Panc1 (cell line): Measurements from ENCODE around the gene RASGEF1C. TPM values are rescaled to one million over a fixed set of nuclear protein-coding genes. Genes with fewer than 3 reads are reported as not detected.

Experiments used
- ATAC-seq: fragments of 200-7000 bp; cut with Tn5 transposase; 2 replicates; pipeline ENCODE4 v1.9.1; 2020; ENCODE audit warnings: mild to moderate bottlenecking, moderate library complexity
- BruUV-seq: library from RNA; stranded (reverse); fragments of 400-500 nt; replicated peaks from 2 replicates; lab custom pipeline; 2021; lab: Mats Ljungman, UMichigan
- CTCF ChIA-PET: fragments of 300-600 bp; sonication (Branson Sonifier 250); formaldehyde crosslinking; loops from one replicate; lab custom pipeline; 2022; ENCODE audit warnings: antibody characterized with exemption; lab: Charles Lee
- POLR2A ChIA-PET: fragments of 300-600 bp; sonication (Branson Sonifier 250); formaldehyde crosslinking; loops from one replicate; lab custom pipeline; 2022; ENCODE audit warnings: antibody characterized with exemption; lab: Charles Lee
- DNase-seq: peaks from one replicate; pipeline ENCODE4 v3.0.0-alpha.2; 2010; ENCODE audit warnings: low read depth, low spot score
- H3K27ac ChIP-seq: 2 replicates; pipeline ENCODE4 v1.5.1; 2011; ENCODE audit warnings: mild to moderate bottlenecking, low read length, inconsistent platforms
- H3K27me3 ChIP-seq: fragments of 200-500 bp; sonication (Bioruptor generic); 2 replicates; pipeline ENCODE4 v1.6.0; 2014; ENCODE audit warnings: low read length, inconsistent platforms; ENCODE audit not compliant: control insufficient read depth, insufficient read depth
- H3K36me3 ChIP-seq: fragments of 200-500 bp; sonication (Bioruptor generic); 2 replicates; pipeline ENCODE4 v1.5.1; 2014; ENCODE audit warnings: inconsistent platforms, mild to moderate bottlenecking, low read length, moderate library complexity; ENCODE audit not compliant: control insufficient read depth, insufficient read depth
- H3K4me1 ChIP-seq: 2 replicates; pipeline ENCODE4 v1.5.1; 2011; ENCODE audit warnings: inconsistent platforms, mild to moderate bottlenecking, low read length, moderate library complexity; ENCODE audit not compliant: control insufficient read depth, insufficient read depth
- H3K4me3 ChIP-seq, 2 experiments: 2 replicates each; pipeline ENCODE4 v1.5.1; 2011 to 2012; ENCODE audit warnings: low read depth in 2 of 2, low read length in 2 of 2, mild to moderate bottlenecking in 2 of 2, inconsistent platforms in 1 of 2, moderate library complexity in 1 of 2
- H3K9me3 ChIP-seq: fragments of 200-500 bp; sonication (Bioruptor generic); 2 replicates; pipeline ENCODE4 v1.5.1; 2014; ENCODE audit warnings: low read depth, mild to moderate bottlenecking, inconsistent platforms, low read length, moderate library complexity; ENCODE audit not compliant: control insufficient read depth, insufficient read depth
- POLR2AphosphoS5 ChIP-seq: IDR thresholded peaks from 2 replicates; pipeline ENCODE4 v1.6.1; 2012; ENCODE audit warnings: mild to moderate bottlenecking, low read depth, low read length, moderate library complexity
- REST ChIP-seq, 2 experiments: IDR thresholded peaks; 2 replicates each; pipeline ENCODE4 v1.6.1; 2011 to 2012; ENCODE audit warnings: low read depth in 2 of 2, control low read depth in 1 of 2, low read length in 1 of 2, mild to moderate bottlenecking in 1 of 2, moderate library complexity in 1 of 2; ENCODE audit not compliant: insufficient read depth in 1 of 2
- SIN3A ChIP-seq: IDR thresholded peaks from 2 replicates; pipeline ENCODE4 v1.6.1; 2012; ENCODE audit warnings: low read depth, mild to moderate bottlenecking, low read length, moderate library complexity, borderline replicate concordance; ENCODE audit not compliant: insufficient read depth
- TCF7L2 ChIP-seq: IDR thresholded peaks from 2 replicates; pipeline ENCODE4 v1.6.1; 2011; ENCODE audit warnings: mild to moderate bottlenecking, low read depth, low read length, inconsistent platforms
- in situ Hi-C: cut with HindIII; loops from 2 replicates; pipeline ENCODE4 v1.10.0; 2016; ENCODE audit warnings: low sequenced_read_pairs, low pct_unique_long_range_greater_than_20kb
- intact Hi-C: fragments of 100-400 bp; cut with micrococcal nuclease; formaldehyde crosslinking; loops from one replicate; pipeline ENCODE4 v1.10.0; 2022; ENCODE audit not compliant: unreplicated experiment
- total RNA-seq: library from RNA; stranded (reverse); gene quantifications from one replicate; pipeline ENCODE4 v1.2.1, GENCODE V29; 2021; ENCODE audit not compliant: unreplicated experiment
- TF ChIP-seq, protein P1 (sequence below): fragments of 450-650 bp; IDR thresholded peaks from 2 replicates; pipeline ENCODE4 v1.5.1; 2017; ENCODE audit warnings: mild to moderate bottlenecking

RASGEF1C gene
- total RNA-seq, 1 experiment from 2014 or later = 0.49 TPM

GRCh38 chr5:180133971-180134508 lies 75.0 kb downstream of the RASGEF1C start:
- H3K9me3 ChIP-seq = no peaks in the 10 kb centered on the region
- POLR2A ChIA-PET = no interaction called here

GRCh38 chr5:180133551-180133950 lies 75.5 kb downstream of the RASGEF1C start:
- in situ Hi-C loops (no loop called here), intact Hi-C loops (no loop called here)
- Histone ChIP-seq H3K36me3 (no peaks in the 10 kb centered on the region), H3K4me1 (no peaks in the 10 kb centered on the region), H3K27ac (no peak overlapping the region), H3K9me3 (no peaks in the 10 kb centered on the region), H3K27me3 (no peaks in the 10 kb centered on the region), H3K4me3 (no peak overlapping the region)
- BruUV-seq = no TSS peak
- ATAC-seq (no peak), DNase-seq (no peak)
- CTCF ChIA-PET = no interaction called here
- POLR2A ChIA-PET = no interaction called here
- TF ChIP-seq POLR2AphosphoS5 = no peak
- TF ChIP-seq TCF7L2 = no peak
- TF ChIP-seq, protein P1, sequence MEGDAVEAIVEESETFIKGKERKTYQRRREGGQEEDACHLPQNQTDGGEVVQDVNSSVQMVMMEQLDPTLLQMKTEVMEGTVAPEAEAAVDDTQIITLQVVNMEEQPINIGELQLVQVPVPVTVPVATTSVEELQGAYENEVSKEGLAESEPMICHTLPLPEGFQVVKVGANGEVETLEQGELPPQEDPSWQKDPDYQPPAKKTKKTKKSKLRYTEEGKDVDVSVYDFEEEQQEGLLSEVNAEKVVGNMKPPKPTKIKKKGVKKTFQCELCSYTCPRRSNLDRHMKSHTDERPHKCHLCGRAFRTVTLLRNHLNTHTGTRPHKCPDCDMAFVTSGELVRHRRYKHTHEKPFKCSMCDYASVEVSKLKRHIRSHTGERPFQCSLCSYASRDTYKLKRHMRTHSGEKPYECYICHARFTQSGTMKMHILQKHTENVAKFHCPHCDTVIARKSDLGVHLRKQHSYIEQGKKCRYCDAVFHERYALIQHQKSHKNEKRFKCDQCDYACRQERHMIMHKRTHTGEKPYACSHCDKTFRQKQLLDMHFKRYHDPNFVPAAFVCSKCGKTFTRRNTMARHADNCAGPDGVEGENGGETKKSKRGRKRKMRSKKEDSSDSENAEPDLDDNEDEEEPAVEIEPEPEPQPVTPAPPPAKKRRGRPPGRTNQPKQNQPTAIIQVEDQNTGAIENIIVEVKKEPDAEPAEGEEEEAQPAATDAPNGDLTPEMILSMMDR = no peak
- TF ChIP-seq REST (IDR thresholded peaks at IDR 0.05; ENCODE audit: insufficient read depth in 1 of 2, low read depth in 2 of 2, low read length in 1 of 2) = no peak
- no peak for TF ChIP-seq SIN3A

More at GRCh38 chr5:180133971-180134508, 75.0 kb downstream of the RASGEF1C start:
- Histone ChIP-seq H3K36me3 (no peaks in the 10 kb centered on the region), H3K4me3 (no peak overlapping the region), H3K27me3 (no peaks in the 10 kb centered on the region), H3K27ac (no peak overlapping the region), H3K4me1 (no peaks in the 10 kb centered on the region)
- TF ChIP-seq, protein P1 = no peak
- TF ChIP-seq TCF7L2 (no peak), REST (IDR thresholded peaks at IDR 0.05; ENCODE audit: insufficient read depth in 1 of 2, low read depth in 2 of 2, low read length in 1 of 2) (no peak), SIN3A (no peak), POLR2AphosphoS5 (no peak)
- CTCF ChIA-PET = no interaction called here
- intact Hi-C loops = no loop called here
- BruUV-seq = no TSS peak
- DNase-seq = no peak
- in situ Hi-C loops = no loop called here
- no peak for ATAC-seq
